Testis (tissue), 3 donors: ENCODE data around the gene MOCOS. TPM values are rescaled to one million over a fixed set of nuclear protein-coding genes. Genes with fewer than 3 reads are reported as not detected.

Experiments
- DNase-seq: peaks from one replicate; pipeline ENCODE4 v3.0.0-alpha.2; 2019
- H3K27ac ChIP-seq, 2 donors: fragments of 200-600 bp; sonication (generic); one replicate each; pipeline ENCODE4 v1.5.1; 2019
- H3K27me3 ChIP-seq: fragments of 200-600 bp; sonication (generic); one replicate; pipeline ENCODE4 v1.5.1; 2019
- H3K36me3 ChIP-seq: fragments of 200-600 bp; sonication (generic); one replicate; pipeline ENCODE4 v1.5.1; 2017; ENCODE audit warnings: low read depth; ENCODE audit errors: missing control alignments
- H3K4me1 ChIP-seq: fragments of 200-600 bp; sonication (generic); one replicate; pipeline ENCODE4 v1.5.1; 2019
- H3K4me3 ChIP-seq, 2 donors: fragments of 200-600 bp; sonication (generic); one replicate each; pipeline ENCODE4 v1.5.1; 2017 to 2019
- H3K9me3 ChIP-seq: fragments of 200-600 bp; sonication (generic); one replicate; pipeline ENCODE4 v1.5.1; 2017
- CTCF ChIP-seq, 3 experiments: fragments of 450-650 bp in 2 of 3; fragments of 200-600 bp in 1 of 3; sonication (generic) in 1 of 3; IDR thresholded peaks; one replicate each; pipeline ENCODE4 v1.5.1; 2016 to 2019; ENCODE audit warnings: antibody characterized with exemption in 3 of 3, mild to moderate bottlenecking in 2 of 3, moderate library complexity in 1 of 3
- POLR2A ChIP-seq: fragments of 450-650 bp; IDR thresholded peaks from one replicate; pipeline ENCODE4 v1.6.1; 2017; ENCODE audit warnings: antibody characterized with exemption, mild to moderate bottlenecking, moderate library complexity
- WGBS, 2 donors: methylation state at CpG; one replicate each; pipeline ENCODE4 v1.1.5; 2018; 5-methylcytosine and 5-hydroxymethylcytosine counted together
- intact Hi-C: fragments of 100-400 bp; cut with DNase I; formaldehyde crosslinking; loops from one replicate; pipeline ENCODE4 v1.15.1; 2023; ENCODE audit warnings: low total_unique reads
- polyA plus RNA-seq: library from polyadenylated mRNA; stranded (reverse); fragments of 350-450 nt; fragmentation: Illumina TruSeq; extraction: RNeasy Lipid Tissue Mini Kit (QIAGEN cat#74804); gene quantifications from one replicate; pipeline ENCODE4 v1.2.3, GENCODE V29; 2014; ENCODE audit warnings: low read depth, low replicate concordance; ENCODE audit not compliant: insufficient read depth
- total RNA-seq, 2 donors: library from RNA; depleted of rRNA; stranded (reverse); fragments of >200 nt; gene quantifications; one replicate each; pipeline ENCODE4 v1.2.3, GENCODE V29; 2016

MOCOS gene
- total and polyA plus RNA-seq, 3 donors from 2014 or later = 1.5 to 2.9 (median 1.9) TPM

DNA sequence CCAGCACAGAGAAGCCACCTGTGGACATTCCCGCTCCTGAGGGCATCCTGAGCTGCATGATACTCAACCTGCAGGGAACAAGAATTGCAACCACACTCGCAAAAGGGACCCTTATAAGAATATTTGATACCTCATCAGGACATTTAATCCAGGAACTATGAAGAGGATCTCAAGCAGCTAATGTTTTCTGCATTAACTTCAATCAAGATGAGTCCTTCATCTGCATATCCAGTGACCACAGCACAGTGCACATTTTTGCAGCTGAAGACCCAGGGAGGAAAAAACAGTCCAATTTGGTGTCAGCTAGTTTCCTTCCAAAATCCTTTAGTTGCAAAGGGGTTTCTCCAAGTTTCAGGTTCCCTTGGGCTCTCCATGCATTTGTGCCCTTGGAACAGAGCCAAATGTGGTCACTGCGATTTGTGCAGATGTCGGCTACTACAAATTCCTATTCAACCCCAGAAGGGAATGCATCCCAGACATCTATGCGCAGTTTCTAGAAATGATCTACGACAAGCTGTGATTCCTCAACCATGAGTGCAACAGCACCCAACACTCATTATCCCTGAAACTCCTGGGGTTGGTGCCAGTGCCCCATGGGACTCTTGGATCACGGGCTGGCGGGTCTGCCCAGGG, 86.9 kb downstream of the MOCOS start:
- Histone ChIP-seq H3K27me3 (no peaks in the 10 kb centered on the region), H3K27ac (no peak overlapping the region), H3K4me3 (no peak overlapping the region), H3K4me1 (no peaks in the 10 kb centered on the region), H3K9me3 (no peaks in the 10 kb centered on the region), H3K36me3 (no peaks in the 10 kb centered on the region)
- intact Hi-C loops = no loop called here
- TF ChIP-seq POLR2A (no peak), CTCF (IDR thresholded peaks at IDR 0.05) (no peak)
- WGBS, 2 donors = 91 to 93% methylated on average over 5 to 8 of the region's 8 CpGs
- DNase-seq = no peak

DNA sequence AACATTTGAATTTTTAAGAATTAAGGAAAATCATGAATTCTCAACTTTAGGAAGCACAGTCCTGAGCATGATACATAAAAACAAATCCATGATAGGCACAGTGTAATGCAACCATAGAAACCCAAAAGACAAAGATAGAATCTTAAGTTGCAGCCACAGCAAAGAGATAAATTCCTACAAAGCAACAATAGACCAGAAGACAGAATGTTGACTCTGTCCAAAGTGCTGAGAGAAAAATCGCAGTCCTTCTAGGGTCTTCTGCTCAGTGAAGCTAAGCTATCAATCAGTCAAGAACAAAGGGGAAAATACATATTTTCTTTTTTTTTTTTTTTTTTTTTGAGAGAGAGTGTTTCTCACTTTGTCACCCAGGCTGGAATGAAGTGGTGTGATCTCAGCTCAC, 88.3 kb downstream of the MOCOS start:
- no peak for DNase-seq
- Histone ChIP-seq H3K27ac (no peak overlapping the region), H3K9me3 (no peaks in the 10 kb centered on the region), H3K4me3 (no peak overlapping the region), H3K27me3 (no peaks in the 10 kb centered on the region), H3K4me1 (no peaks in the 10 kb centered on the region), H3K36me3 (no peaks in the 10 kb centered on the region)
- TF ChIP-seq CTCF (IDR thresholded peaks at IDR 0.05) (no peak), POLR2A (no peak)
- intact Hi-C loops = no loop called here
- WGBS, 2 donors = 83 to 92% methylated on average over 1 of the region's 1 CpG

GRCh38 chr18:36279001-36279400, 91.7 kb downstream of the MOCOS start:
- WGBS, 2 donors = 80 to 90% methylated on average over 3 of the region's 3 CpGs
- Histone ChIP-seq H3K4me3 (no peak overlapping the region), H3K27ac (no peak overlapping the region), H3K36me3 (no peaks in the 10 kb centered on the region), H3K27me3 (no peaks in the 10 kb centered on the region), H3K9me3 (no peaks in the 10 kb centered on the region), H3K4me1 (no peaks in the 10 kb centered on the region)
- intact Hi-C loops = no loop called here
- no peak for DNase-seq
- TF ChIP-seq CTCF (IDR thresholded peaks at IDR 0.05) (no peak), POLR2A (no peak)

DNA sequence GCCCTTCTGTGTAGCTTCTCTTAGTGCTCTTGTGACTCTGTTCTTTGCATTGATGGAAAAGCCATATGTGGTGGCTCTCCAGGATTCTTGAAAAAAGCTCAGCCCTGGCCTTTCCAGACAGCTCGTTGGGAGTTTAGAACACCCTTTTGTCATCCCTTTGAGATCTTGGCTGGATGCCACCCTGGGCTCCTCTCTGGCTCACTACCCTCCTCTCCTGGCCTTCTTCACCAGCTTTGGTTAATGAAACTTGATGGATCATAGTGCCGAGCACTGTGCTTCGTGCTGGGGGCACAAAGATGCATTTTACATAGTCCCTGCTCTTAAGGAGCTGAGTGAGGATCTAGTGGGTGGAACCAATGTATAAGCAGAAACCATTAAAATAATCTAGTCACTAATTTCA, 94.6 kb downstream of the MOCOS start:
- Histone ChIP-seq H3K4me3 (no peak overlapping the region), H3K27me3 (no peaks in the 10 kb centered on the region), H3K4me1 (peaks cover 4% of the 10 kb centered on the region), H3K27ac (no peak overlapping the region), H3K36me3 (no peaks in the 10 kb centered on the region), H3K9me3 (no peaks in the 10 kb centered on the region)
- 68 to 71% methylated on average over 3 of the region's 3 CpGs for WGBS, 2 donors
- no peak for TF ChIP-seq POLR2A
- TF ChIP-seq CTCF (IDR thresholded peaks at IDR 0.05) = no peak
- intact Hi-C loops = no loop called here
- DNase-seq = peak; percentile 45

- intact Hi-C loops = no loop called here
- TF ChIP-seq POLR2A = no peak
- TF ChIP-seq CTCF (IDR thresholded peaks at IDR 0.05) = no peak
- no peak overlapping the region for H3K27ac ChIP-seq
- H3K4me3 ChIP-seq = no peak overlapping the region
- H3K36me3 ChIP-seq = no peaks in the 10 kb centered on the region
- H3K4me1 ChIP-seq = peaks cover 4% of the 10 kb centered on the region
- no peaks in the 10 kb centered on the region for H3K27me3 ChIP-seq
- no peak for DNase-seq
- 79 to 83% methylated on average over 6 of the region's 6 CpGs for WGBS, 2 donors
- no peaks in the 10 kb centered on the region for H3K9me3 ChIP-seq
Observed at GRCh38 chr18:36283448-36283847, 96.2 kb downstream of the MOCOS start.
